MM.1S (cell line): Measurements from ENCODE around the gene WNT4.

Source experiments
- CTCF ChIP-seq: fragments of 300-600 bp; sonication (generic); IDR thresholded peaks from 2 replicates; pipeline ENCODE4 v1.5.1; 2016; ENCODE audit warnings: antibody characterized with exemption, low read length, mixed read lengths
- EZH2 ChIP-seq: fragments of 300-600 bp; sonication (generic); optimal IDR thresholded peaks from 2 replicates; pipeline ENCODE3; 2017; ENCODE audit warnings: low read depth, mild to moderate bottlenecking, antibody characterized with exemption, low read length, mixed read lengths
- EZH2phosphoT487 ChIP-seq: fragments of 300-600 bp; sonication (generic); IDR thresholded peaks from 2 replicates; pipeline ENCODE4 v1.6.1; 2018; ENCODE audit warnings: antibody characterized with exemption, low read length

- TF ChIP-seq CTCF (no peak), EZH2 (no peak), EZH2phosphoT487 (no peak)
Observed at GRCh38 chr1:22107126-22107525, 35.8 kb downstream of the WNT4 start.
